Caco-2 (cell line): ENCODE results near the gene SEMG1. TPM values are rescaled to one million over a fixed set of nuclear protein-coding genes. Genes with fewer than 3 reads are reported as not detected.

ENCODE experiments used
- BruUV-seq: library from RNA; stranded (reverse); fragments of 400-500 nt; replicated peaks from 2 replicates; lab custom pipeline; 2021; lab: Mats Ljungman, UMichigan
- CTCF ChIA-PET: fragments of 300-600 bp; sonication (Branson Sonifier 250); formaldehyde crosslinking; loops from one replicate; lab custom pipeline; 2022; ENCODE audit warnings: antibody characterized with exemption; lab: Charles Lee
- POLR2A ChIA-PET: fragments of 300-600 bp; sonication (Branson Sonifier 250); formaldehyde crosslinking; loops from one replicate; lab custom pipeline; 2022; ENCODE audit warnings: antibody characterized with exemption; lab: Charles Lee
- DNase-seq, 2 experiments: peaks; one replicate each; pipeline versions ENCODE4 v3.0.0 to v3.0.0-alpha.2; 2020 to 2022
- H3K27me3 ChIP-seq: replicated peaks from 2 replicates; pipeline ENCODE4 v1.6.0; 2011; ENCODE audit warnings: low read length; ENCODE audit not compliant: control insufficient read depth, insufficient read depth
- H3K36me3 ChIP-seq: 2 replicates; pipeline ENCODE4 v1.5.1; 2011; ENCODE audit warnings: low read length; ENCODE audit not compliant: control insufficient read depth, insufficient read depth
- H3K4me1 ChIP-seq: fragments of 250-450 bp; sonication (Bioruptor Pico); 2 replicates; pipeline ENCODE4 v1.5.1; 2020; ENCODE audit warnings: mild to moderate bottlenecking
- H3K4me3 ChIP-seq: 2 replicates; pipeline ENCODE4 v1.5.1; 2011; ENCODE audit warnings: low read depth, mild to moderate bottlenecking, control low read depth, low read length
- H3K9me3 ChIP-seq: fragments of 250-450 bp; sonication (Bioruptor Pico); 2 replicates; pipeline ENCODE4 v1.5.1; 2020; ENCODE audit warnings: mild to moderate bottlenecking, moderate library complexity
- H3K27ac Mint-ChIP-seq: one replicate; pipeline ENCODE4 v1.8.0; 2022; ENCODE audit warnings: mixed read lengths; ENCODE audit not compliant: unreplicated experiment
- H3K27me3 Mint-ChIP-seq: one replicate; pipeline ENCODE4 v1.8.0; 2022; ENCODE audit warnings: mixed read lengths; ENCODE audit not compliant: insufficient read depth, unreplicated experiment
- H3K36me3 Mint-ChIP-seq: one replicate; pipeline ENCODE4 v1.8.0; 2022; ENCODE audit warnings: mild to moderate bottlenecking, mixed read lengths; ENCODE audit not compliant: insufficient read depth, unreplicated experiment
- H3K4me1 Mint-ChIP-seq: one replicate; pipeline ENCODE4 v1.8.0; 2022; ENCODE audit warnings: low read depth, mixed read lengths; ENCODE audit not compliant: unreplicated experiment
- H3K4me3 Mint-ChIP-seq: one replicate; pipeline ENCODE4 v1.8.0; 2022; ENCODE audit warnings: mild to moderate bottlenecking, moderate library complexity, mixed read lengths; ENCODE audit not compliant: unreplicated experiment
- H3K9me3 Mint-ChIP-seq: one replicate; pipeline ENCODE4 v1.8.0; 2022; ENCODE audit warnings: mixed read lengths; ENCODE audit not compliant: unreplicated experiment
- intact Hi-C: fragments of 100-400 bp; cut with micrococcal nuclease; formaldehyde crosslinking; loops from one replicate; pipeline ENCODE4 v1.10.0; 2022; ENCODE audit not compliant: unreplicated experiment
- total RNA-seq: library from RNA; stranded (reverse); gene quantifications from 2 replicates; pipeline ENCODE4 v1.2.3, GENCODE V29; 2022
- TF ChIP-seq, protein P1 (sequence below), 2 experiments: fragments of 200-600 bp in 1 of 2; IDR thresholded peaks; 1 replicate in 1 of 2; 2 replicates in 1 of 2; pipeline versions ENCODE4 v1.5.1 to v1.8.0; 2011 to 2022; ENCODE audit warnings: antibody characterized with exemption in 1 of 2, control low read depth in 1 of 2, inconsistent platforms in 1 of 2, low read depth in 1 of 2, low read length in 1 of 2, mild to moderate bottlenecking in 1 of 2, moderate library complexity in 1 of 2; ENCODE audit not compliant: insufficient read depth in 1 of 2, severe bottlenecking in 1 of 2, unreplicated experiment in 1 of 2

SEMG1 gene
- total RNA-seq, 1 experiment from 2014 or later, result not detected

GRCh38 chr20:45176526-45177267 lies 30.1 kb upstream of the SEMG1 start:
- ChIA-PET CTCF (no interaction called here), POLR2A (no interaction called here)
- no peak overlapping the region for H3K27ac Mint-ChIP-seq
- Histone ChIP-seq H3K9me3 (no peaks in the 10 kb centered on the region), H3K4me1 (peaks cover 10% of the 10 kb centered on the region), H3K4me3 (no peak overlapping the region), H3K36me3 (no peaks in the 10 kb centered on the region), H3K27me3 (no peaks in the 10 kb centered on the region)
- no peaks in the 10 kb centered on the region for H3K9me3 Mint-ChIP-seq
- H3K27me3 Mint-ChIP-seq, result peaks cover 7% of the 10 kb centered on the region
- no peaks in the 10 kb centered on the region for H3K36me3 Mint-ChIP-seq
- no peak for DNase-seq
- TF ChIP-seq, protein P1, sequence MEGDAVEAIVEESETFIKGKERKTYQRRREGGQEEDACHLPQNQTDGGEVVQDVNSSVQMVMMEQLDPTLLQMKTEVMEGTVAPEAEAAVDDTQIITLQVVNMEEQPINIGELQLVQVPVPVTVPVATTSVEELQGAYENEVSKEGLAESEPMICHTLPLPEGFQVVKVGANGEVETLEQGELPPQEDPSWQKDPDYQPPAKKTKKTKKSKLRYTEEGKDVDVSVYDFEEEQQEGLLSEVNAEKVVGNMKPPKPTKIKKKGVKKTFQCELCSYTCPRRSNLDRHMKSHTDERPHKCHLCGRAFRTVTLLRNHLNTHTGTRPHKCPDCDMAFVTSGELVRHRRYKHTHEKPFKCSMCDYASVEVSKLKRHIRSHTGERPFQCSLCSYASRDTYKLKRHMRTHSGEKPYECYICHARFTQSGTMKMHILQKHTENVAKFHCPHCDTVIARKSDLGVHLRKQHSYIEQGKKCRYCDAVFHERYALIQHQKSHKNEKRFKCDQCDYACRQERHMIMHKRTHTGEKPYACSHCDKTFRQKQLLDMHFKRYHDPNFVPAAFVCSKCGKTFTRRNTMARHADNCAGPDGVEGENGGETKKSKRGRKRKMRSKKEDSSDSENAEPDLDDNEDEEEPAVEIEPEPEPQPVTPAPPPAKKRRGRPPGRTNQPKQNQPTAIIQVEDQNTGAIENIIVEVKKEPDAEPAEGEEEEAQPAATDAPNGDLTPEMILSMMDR (IDR thresholded peaks at IDR 0.05; ENCODE audit: insufficient read depth in 1 of 2, low read depth in 1 of 2, low read length in 1 of 2, severe bottlenecking in 1 of 2, unreplicated experiment in 1 of 2), result no peak
- no peak overlapping the region for H3K4me3 Mint-ChIP-seq
- intact Hi-C loops, result no loop called here
- no peaks in the 10 kb centered on the region for H3K4me1 Mint-ChIP-seq
- no TSS peak for BruUV-seq

GRCh38 chr20:45179166-45179565 lies 27.7 kb upstream of the SEMG1 start:
- TF ChIP-seq, protein P1 (IDR thresholded peaks at IDR 0.05; ENCODE audit: insufficient read depth in 1 of 2, low read depth in 1 of 2, low read length in 1 of 2, severe bottlenecking in 1 of 2, unreplicated experiment in 1 of 2), result no peak
- BruUV-seq, result no TSS peak
- ChIA-PET POLR2A (no interaction called here), CTCF (no interaction called here)
- H3K27me3 Mint-ChIP-seq, result peaks cover 4% of the 10 kb centered on the region
- H3K36me3 Mint-ChIP-seq, result no peaks in the 10 kb centered on the region
- H3K9me3 ChIP-seq, result no peaks in the 10 kb centered on the region
- no peaks in the 10 kb centered on the region for H3K4me1 Mint-ChIP-seq
- no peaks in the 10 kb centered on the region for H3K9me3 Mint-ChIP-seq
- H3K27me3 ChIP-seq, result no peaks in the 10 kb centered on the region; the same call in 1 of the 2 replicates
- H3K4me1 ChIP-seq, result peaks cover 8% of the 10 kb centered on the region
- no peak overlapping the region for H3K4me3 Mint-ChIP-seq
- intact Hi-C loops, result no loop called here
- DNase-seq, result no peak
- no peak overlapping the region for H3K27ac Mint-ChIP-seq
- no peaks in the 10 kb centered on the region for H3K36me3 ChIP-seq
- H3K4me3 ChIP-seq, result no peak overlapping the region

- no peak for DNase-seq
- intact Hi-C loops, result loop anchor here (5.0 kb wide), 1 partner anchor 1084 kb away; no protein-coding TSS in a partner anchor
- no peaks in the 10 kb centered on the region for H3K4me1 ChIP-seq
- Mint-ChIP-seq H3K36me3 (no peaks in the 10 kb centered on the region), H3K4me1 (no peaks in the 10 kb centered on the region), H3K4me3 (no peak overlapping the region), H3K27me3 (peaks cover 10% of the 10 kb centered on the region), H3K27ac (no peak overlapping the region), H3K9me3 (no peaks in the 10 kb centered on the region)
- no peaks in the 10 kb centered on the region for H3K9me3 ChIP-seq
- H3K4me3 ChIP-seq, result no peak overlapping the region
- TF ChIP-seq, protein P1 (IDR thresholded peaks at IDR 0.05; ENCODE audit: insufficient read depth in 1 of 2, low read depth in 1 of 2, low read length in 1 of 2, severe bottlenecking in 1 of 2, unreplicated experiment in 1 of 2), result no peak
- ChIA-PET POLR2A (interaction anchor here (0.7 kb wide), 1 partner anchor 794 kb away, joined by 5 read pairs; no protein-coding TSS in a partner anchor), CTCF (interaction anchor here (1.6 kb wide), 1 partner anchor 43 kb away, joined by 4 read pairs; no protein-coding TSS in a partner anchor)
- no TSS peak for BruUV-seq
- H3K36me3 ChIP-seq, result no peaks in the 10 kb centered on the region
- H3K27me3 ChIP-seq, result no peaks in the 10 kb centered on the region; the same call in 1 of the 2 replicates
These were observed 25.2 kb upstream of the SEMG1 start for GRCh38 chr20:45181639-45182038.
